Osteoblast (primary cell): ENCODE results near the gene KLF9. TPM values are rescaled to one million over a fixed set of nuclear protein-coding genes. Genes with fewer than 3 reads are reported as not detected.

Source experiments
- DNase-seq: peaks from one replicate; pipeline ENCODE4 v3.0.0; 2011; ENCODE audit warnings: low spot score, mixed read lengths; ENCODE audit not compliant: insufficient read length; ENCODE audit errors: missing footprints
- H2AFZ ChIP-seq: 2 replicates; pipeline ENCODE4 v1.6.0; 2011; ENCODE audit warnings: mild to moderate bottlenecking, low read length
- H3K27ac ChIP-seq: 2 replicates; pipeline ENCODE4 v1.5.1; 2011; ENCODE audit warnings: mild to moderate bottlenecking, low read depth, low read length, moderate library complexity
- H3K27me3 ChIP-seq: 2 replicates; pipeline ENCODE4 v1.6.0; 2012; ENCODE audit warnings: mild to moderate bottlenecking, control low read depth, inconsistent platforms, low read length, moderate library complexity; ENCODE audit not compliant: insufficient read depth
- H3K36me3 ChIP-seq: 2 replicates; pipeline ENCODE4 v1.5.1; 2011; ENCODE audit warnings: mild to moderate bottlenecking, low read length, control low read depth, moderate library complexity; ENCODE audit not compliant: insufficient read depth
- H3K4me1 ChIP-seq: 2 replicates; pipeline ENCODE4 v1.5.1; 2011; ENCODE audit warnings: mild to moderate bottlenecking, low read length, control low read depth, moderate library complexity; ENCODE audit not compliant: insufficient read depth
- H3K4me2 ChIP-seq: 2 replicates; pipeline ENCODE4 v1.6.0; 2011; ENCODE audit warnings: mild to moderate bottlenecking, low read length; ENCODE audit not compliant: insufficient read depth
- H3K4me3 ChIP-seq: fragments of 200-600 bp; sonication (generic); 3 replicates; pipeline ENCODE4 v1.5.1; 2012; ENCODE audit warnings: mild to moderate bottlenecking, low read length, inconsistent platforms; ENCODE audit not compliant: insufficient read depth
- H3K79me2 ChIP-seq: 2 replicates; pipeline ENCODE4 v1.6.0; 2012; ENCODE audit warnings: mild to moderate bottlenecking, low read length, control low read depth, inconsistent platforms; ENCODE audit not compliant: insufficient read depth
- H3K9me3 ChIP-seq: 2 replicates; pipeline ENCODE4 v1.5.1; 2011; ENCODE audit warnings: low read depth, low read length, control low read depth
- H4K20me1 ChIP-seq: 2 replicates; pipeline ENCODE4 v1.6.0; 2012; ENCODE audit warnings: mild to moderate bottlenecking, low read length, control low read depth; ENCODE audit not compliant: insufficient read depth
- total RNA-seq: library from RNA; depleted of rRNA; stranded (reverse); fragments of >200 nt; gene quantifications from 2 replicates; pipeline ENCODE4 v1.2.3, GENCODE V29; 2012
- TF ChIP-seq, protein P1 (sequence below): IDR thresholded peaks from 2 replicates; pipeline ENCODE4 v1.5.1; 2011; ENCODE audit warnings: mild to moderate bottlenecking, low read depth, low read length, moderate library complexity; ENCODE audit errors: extremely low read depth

KLF9 gene
- total RNA-seq, 1 donor: 51.8 TPM

DNA sequence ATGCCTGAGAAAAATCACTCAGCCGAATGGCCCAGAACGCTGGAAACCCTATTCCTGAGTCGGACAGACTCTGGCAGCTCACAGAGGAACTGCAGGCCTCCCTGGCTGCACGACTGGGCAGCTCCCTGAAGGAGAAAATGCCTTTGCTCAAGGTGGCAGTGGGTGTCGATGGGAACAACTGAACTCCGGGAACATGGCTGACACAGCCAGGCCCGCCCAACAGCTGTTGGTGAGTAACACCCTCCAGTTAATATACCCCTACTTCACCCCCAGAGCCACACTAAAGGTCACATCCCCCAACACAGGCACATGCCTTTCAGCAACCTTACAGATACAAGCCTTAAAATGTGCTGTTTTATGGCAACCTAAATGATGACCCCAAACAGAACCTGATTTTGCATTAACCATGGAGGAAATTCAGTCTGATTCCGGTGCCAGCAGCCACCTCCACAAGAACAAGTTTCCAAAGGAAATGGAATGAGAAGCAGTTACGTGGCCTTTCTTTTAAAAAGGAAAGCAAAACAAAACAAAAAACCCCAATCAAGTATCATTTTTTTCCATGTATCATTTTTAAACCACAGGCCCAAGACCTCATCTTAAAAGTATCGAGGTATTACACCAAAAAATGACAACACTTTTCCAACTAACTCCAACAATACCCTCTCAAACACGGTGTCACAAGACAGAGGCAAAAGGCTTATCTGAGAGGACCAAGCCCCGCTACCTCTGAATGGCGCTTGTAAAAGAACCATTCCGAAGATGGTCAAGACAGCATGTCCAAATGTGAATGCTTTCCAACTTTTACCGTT is 3.1 kb downstream of the KLF9 start:
- Histone ChIP-seq H3K27ac (peak overlapping the region; percentile 96), H3K79me2 (peaks cover 65% of the 10 kb centered on the region), H3K27me3 (no peaks in the 10 kb centered on the region), H3K9me3 (no peaks in the 10 kb centered on the region), H2AFZ (no peak overlapping the region), H3K4me2 (peak overlapping the region; percentile 92), H4K20me1 (no peaks in the 10 kb centered on the region), H3K4me3 (peak overlapping the region; percentile 80), H3K36me3 (peaks cover 6% of the 10 kb centered on the region), H3K4me1 (peaks cover 48% of the 10 kb centered on the region)
- peak; percentile 92 for DNase-seq
- TF ChIP-seq, protein P1, sequence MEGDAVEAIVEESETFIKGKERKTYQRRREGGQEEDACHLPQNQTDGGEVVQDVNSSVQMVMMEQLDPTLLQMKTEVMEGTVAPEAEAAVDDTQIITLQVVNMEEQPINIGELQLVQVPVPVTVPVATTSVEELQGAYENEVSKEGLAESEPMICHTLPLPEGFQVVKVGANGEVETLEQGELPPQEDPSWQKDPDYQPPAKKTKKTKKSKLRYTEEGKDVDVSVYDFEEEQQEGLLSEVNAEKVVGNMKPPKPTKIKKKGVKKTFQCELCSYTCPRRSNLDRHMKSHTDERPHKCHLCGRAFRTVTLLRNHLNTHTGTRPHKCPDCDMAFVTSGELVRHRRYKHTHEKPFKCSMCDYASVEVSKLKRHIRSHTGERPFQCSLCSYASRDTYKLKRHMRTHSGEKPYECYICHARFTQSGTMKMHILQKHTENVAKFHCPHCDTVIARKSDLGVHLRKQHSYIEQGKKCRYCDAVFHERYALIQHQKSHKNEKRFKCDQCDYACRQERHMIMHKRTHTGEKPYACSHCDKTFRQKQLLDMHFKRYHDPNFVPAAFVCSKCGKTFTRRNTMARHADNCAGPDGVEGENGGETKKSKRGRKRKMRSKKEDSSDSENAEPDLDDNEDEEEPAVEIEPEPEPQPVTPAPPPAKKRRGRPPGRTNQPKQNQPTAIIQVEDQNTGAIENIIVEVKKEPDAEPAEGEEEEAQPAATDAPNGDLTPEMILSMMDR: no peak

DNA sequence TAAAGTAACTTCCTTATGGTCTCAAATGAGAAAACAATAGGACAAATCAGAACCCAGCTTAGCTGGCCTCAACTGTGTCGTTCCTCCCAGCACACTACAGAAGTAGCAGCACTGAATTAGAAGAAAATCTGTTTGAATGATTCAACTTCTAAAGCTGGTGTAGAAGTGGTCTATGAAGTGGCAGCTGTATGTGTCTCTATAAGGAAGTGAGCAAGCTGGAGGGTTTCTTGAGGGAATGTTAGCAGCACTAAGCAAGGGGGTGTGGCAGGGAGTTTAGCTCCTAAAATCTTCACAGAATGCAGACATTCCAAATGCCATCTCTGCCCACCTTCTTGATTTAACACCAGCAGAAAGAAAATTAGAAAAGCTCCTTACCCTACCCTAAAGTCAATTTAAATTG is 4.1 kb downstream of the KLF9 start:
- H3K27me3 ChIP-seq: no peaks in the 10 kb centered on the region
- no peak overlapping the region for H2AFZ ChIP-seq
- peak overlapping the region; percentile 96 for H3K27ac ChIP-seq
- H3K36me3 ChIP-seq: peaks cover 6% of the 10 kb centered on the region
- H3K4me1 ChIP-seq: peaks cover 58% of the 10 kb centered on the region
- TF ChIP-seq, protein P1: no peak
- H3K9me3 ChIP-seq: no peaks in the 10 kb centered on the region
- no peak for DNase-seq
- peaks cover 74% of the 10 kb centered on the region for H3K79me2 ChIP-seq
- peak overlapping the region; percentile 80 for H3K4me3 ChIP-seq
- H3K4me2 ChIP-seq: peak overlapping the region; percentile 92
- H4K20me1 ChIP-seq: no peaks in the 10 kb centered on the region

- Histone ChIP-seq H3K4me2 (peak overlapping the region; percentile 92), H3K27me3 (no peaks in the 10 kb centered on the region), H3K36me3 (peaks cover 6% of the 10 kb centered on the region), H3K4me3 (peak overlapping the region; percentile 80), H3K9me3 (no peaks in the 10 kb centered on the region), H3K79me2 (peaks cover 80% of the 10 kb centered on the region), H3K27ac (peak overlapping the region; percentile 96), H4K20me1 (no peaks in the 10 kb centered on the region), H2AFZ (no peak overlapping the region), H3K4me1 (peaks cover 59% of the 10 kb centered on the region)
- peak; percentile 76 for DNase-seq
- TF ChIP-seq, protein P1: no peak
Measured at GRCh38 chr9:70409800-70410199, 4.7 kb downstream of the KLF9 start.

GRCh38 chr9:70409280-70409679 is 5.2 kb downstream of the KLF9 start:
- Histone ChIP-seq H3K79me2 (peaks cover 84% of the 10 kb centered on the region), H3K4me2 (peak overlapping the region; percentile 92), H3K4me1 (peaks cover 59% of the 10 kb centered on the region), H3K36me3 (peaks cover 6% of the 10 kb centered on the region), H3K27ac (peak overlapping the region; percentile 96), H4K20me1 (no peaks in the 10 kb centered on the region), H3K9me3 (no peaks in the 10 kb centered on the region), H3K4me3 (no peak overlapping the region), H2AFZ (no peak overlapping the region), H3K27me3 (no peaks in the 10 kb centered on the region)
- TF ChIP-seq, protein P1: no peak
- no peak for DNase-seq
